ENCODE results near the gene SBF1.
A peak's percentile ranks its signal among the peaks of the same experiment; 100 is the strongest.

SBF1 gene

DNA sequence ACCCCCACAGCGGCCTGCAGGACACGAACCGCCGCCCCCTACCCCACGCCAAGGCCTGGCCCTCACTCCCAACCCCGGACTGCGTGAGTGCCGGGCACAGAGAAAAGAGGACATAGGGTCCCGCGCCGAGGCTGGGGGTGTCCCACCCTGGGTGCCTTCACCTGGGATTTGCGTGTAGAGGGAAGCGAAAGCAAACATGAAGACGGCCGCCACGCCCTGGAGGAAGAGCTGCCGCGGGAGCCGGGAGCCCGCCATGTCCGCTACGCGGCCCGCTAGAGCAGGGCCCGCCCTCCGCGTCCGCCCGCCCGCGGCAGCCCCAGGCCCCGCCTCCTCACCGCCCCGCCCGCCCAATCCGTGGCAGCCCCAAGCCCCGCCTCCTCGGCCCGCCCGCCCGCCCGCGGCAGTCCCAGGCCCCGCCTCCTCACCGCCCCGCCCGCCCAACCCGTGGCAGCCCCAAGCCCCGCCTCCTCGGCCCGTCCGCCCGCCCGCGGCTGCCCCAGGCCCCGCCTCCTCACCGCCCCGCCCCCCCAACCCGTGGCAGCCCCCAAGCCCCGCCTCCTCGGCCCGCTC, 32.7 kb upstream of the SBF1 start, which contains the start of gene LMF2:
Gene LMF2 (minus strand): TSS at position 282 of the 570 bp plus-strand sequence. CDS start 27 bp downstream, at position 255.
- peak; percentile 88 to 94 for DNase-seq (ENCODE audit: low read depth in 2 of 2)

DNA sequence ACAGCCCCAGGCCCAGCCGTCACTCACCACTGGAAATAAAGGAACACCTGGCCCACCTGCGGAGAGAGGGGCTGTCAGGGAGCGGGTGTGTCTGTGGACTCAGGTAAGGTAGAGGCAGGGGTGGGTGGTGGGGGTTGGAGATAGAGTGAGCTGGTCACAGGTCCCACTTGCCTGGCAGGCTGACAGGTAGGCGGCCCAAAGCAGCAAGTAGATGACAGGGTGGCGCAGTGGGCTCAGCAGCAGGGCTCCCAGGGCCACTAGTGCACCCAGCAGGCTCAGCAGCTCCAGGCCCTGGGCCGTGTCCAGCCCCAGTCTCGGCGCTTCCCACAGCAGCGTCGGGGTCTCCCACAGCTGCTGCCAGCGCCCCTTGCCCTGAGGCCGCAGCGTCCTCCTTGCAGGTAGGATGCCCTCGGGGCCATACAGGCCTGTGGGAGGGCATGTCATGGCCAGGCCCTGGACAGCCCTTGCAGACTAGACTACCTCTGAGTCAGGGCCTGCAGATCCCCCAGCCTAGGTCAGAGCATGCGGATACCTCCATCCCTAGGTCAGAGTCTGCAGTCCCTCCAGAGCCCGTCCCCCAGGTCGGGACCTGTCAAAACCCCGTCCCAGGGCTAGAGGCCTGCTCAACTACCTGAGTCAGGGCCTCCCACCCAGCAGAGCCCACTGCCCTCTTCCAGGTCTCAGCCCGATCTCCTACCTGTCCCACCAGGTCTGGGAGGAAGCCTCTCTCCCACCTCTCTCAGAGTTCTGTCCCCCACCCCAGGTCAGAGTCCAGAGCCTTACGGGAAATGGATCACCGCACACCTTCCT, 32.0 kb upstream of the SBF1 start:
- DNase-seq (ENCODE audit: low read depth in 2 of 2), result no peak

DNA sequence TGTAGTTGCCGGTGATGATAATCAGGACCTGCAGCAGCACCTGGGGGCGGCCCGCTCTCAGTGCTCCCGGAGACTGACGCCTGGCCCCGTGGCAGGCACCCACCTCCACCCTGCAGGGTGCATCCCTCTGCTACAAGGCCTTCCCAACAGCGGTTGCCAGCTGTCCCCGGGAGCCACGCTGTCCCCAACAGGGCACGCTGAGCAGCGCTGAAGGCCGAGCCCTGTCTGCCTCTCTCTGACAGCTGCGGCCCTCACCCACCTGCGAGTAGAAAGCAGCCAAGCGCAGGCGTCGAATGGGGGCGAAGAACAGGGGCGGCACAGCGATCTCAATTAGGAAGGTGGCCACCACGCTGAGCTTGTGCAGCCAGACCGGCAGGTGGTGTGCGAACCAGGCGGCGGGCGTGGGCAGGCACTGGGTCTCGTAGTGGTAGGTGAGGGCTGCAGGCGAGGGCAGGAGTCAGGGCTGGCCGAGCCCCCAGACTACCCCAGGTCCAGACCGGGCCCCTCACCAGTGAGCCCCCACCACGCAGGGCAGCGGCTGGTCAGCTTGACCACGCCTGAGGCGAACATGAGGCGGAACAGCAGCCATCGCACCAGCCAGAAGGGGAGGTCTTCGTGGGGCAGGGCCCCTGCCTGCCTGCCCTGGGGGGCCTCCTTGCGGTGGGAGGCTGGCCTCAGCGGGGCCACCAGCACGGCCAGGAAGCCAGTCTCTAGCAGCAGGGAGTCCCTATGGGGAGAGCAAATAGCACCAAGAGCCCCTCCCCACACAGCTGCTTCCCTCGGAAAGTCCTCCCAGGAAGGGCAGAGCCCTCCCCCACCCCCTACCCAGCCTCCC, 31.2 kb upstream of the SBF1 start:
- DNase-seq (ENCODE audit: low read depth in 2 of 2), result no peak

DNA sequence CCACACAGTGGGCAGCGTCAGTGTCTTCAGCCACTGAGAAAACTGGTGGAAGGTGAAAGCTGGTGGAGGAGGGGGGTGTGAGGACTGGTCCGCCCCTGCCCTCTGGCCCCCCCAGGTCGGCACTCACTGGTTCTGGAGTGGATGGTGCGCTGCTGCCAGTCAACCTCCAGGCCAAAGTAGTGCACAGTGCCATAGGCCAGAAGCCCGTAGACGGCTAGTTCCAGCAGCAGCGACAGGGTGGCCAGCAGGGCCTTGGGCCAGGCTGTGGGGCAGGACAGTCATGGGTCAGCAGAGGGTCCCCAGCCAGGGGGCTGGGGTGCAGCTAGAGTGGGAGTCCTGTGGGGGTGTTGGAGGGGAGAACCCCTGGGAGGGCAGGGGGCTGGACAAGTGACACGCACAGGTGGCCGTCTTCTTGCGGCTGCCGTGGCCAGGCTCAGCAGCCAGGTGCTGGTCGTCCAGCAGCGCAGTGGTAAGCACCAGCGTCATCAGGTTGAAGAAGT, 30.5 kb upstream of the SBF1 start:
- DNase-seq (ENCODE audit: low read depth in 2 of 2), result no peak

DNA sequence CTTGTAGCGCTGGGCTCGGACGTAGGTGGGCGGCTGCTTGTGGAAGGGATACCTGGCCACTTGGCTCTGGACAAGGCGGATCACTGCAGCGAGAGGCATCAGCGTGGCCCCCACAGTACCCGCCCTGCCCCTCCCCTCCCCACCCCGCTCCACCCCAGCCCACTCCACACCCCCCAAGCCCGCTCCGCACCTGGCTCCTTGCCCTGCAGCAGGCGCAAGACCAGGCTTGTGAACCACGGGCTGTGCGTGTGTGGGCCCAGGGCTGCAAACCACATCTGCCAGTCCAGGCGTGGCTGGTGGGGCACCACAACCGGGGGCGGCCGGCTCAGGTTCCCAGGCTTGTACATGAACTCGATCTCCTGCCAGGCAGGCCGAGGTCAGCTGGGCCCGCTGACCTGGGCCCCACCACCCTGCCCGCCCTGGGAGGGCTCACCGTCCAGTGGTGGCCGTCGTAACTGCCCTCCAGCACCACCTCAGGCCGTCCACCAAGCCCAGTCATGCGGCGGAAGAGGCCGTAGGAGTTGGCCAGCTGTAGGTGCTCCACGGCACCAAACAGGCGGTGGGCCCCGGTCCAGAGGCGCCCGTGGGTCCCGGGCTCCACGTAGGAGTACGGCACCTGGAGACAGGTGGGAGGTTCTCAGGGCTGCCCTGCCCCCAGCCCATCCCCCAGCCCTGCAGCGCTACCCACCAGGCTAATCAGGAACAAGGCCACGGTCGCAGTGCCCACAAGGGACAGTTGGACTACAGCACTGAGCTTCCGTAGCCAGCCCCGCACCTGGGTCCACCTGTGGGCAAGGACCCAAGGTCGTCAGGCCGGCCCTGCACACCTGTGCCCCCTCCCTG, 29.8 kb upstream of the SBF1 start:
- no peak for DNase-seq (ENCODE audit: low read depth in 2 of 2)

DNA sequence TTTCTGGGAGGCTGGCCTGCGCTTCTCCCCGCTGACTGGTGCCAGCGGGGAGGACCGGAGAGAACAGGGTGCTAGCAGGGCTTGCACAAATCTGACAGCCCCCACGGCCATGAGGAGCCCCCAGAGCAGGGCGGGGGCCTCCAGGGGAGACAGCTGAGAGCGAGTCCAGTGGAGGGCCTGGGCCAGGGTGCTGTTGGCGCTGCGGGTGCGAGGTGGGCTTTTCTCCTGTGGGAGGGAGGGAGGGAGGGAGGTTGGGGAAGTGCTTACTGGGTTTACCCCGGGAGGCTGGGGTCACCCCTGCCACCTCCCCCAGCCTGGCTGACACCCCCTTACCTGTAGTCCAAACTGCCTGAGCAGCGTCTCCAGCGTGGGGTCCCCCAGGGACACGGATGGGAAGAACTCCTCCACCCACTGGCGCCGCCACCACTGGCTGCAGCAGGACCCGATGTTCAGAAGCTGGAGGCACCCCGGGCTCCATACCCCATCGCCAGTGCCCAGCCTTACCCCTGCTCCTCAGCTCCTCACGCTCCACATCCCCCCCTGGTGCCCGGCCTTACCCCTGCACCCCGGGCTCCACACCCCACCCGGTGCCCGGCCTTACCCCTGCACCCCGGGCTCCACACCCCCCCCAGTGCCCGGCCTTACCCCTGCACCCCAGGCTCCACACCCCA, 28.8 kb upstream of the SBF1 start:
- no peak for DNase-seq (ENCODE audit: low read depth in 2 of 2)

DNA sequence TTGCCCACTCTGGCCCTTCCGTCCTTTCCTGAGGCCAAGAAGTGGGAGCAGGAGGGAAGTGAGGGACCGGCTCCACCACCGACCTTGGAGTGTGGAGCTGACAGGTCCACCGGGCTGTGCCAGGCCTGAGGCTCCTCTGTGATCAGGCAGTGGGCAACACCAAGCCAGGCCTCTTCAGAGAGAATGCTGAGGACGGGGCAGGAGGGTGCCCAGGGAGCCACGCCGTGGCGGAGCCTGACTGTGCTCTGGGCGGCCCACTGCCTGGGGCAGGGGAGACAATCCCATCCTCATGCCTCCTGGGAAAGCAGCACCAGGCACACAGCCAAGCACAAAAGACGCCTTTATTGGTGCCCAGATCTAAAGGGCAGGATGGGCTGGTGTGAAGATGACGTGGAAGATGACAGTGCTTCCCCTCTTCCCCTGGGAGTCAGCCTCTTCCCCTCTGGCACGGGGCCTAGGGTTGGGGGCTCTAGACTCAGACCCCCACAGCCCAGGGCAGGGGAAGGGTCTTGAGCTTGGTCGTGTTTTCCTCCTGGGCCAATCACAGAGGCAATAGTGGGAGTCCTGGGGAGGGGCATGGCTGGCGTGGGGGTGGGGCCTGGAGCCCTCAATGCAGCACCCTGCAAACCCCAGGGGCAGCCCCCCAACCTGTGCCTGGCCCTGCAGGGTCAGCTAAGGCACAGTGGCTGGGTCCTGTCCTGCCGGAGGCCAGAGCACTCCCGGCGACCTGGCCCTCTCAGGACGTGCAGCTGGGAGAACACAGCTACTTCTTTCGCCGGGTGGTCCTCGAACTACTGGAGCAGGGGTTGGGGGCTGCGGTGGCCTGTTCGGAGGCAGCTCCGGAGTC, 28.0 kb upstream of the SBF1 start:
- no peak for DNase-seq (ENCODE audit: low read depth in 2 of 2)

DNA sequence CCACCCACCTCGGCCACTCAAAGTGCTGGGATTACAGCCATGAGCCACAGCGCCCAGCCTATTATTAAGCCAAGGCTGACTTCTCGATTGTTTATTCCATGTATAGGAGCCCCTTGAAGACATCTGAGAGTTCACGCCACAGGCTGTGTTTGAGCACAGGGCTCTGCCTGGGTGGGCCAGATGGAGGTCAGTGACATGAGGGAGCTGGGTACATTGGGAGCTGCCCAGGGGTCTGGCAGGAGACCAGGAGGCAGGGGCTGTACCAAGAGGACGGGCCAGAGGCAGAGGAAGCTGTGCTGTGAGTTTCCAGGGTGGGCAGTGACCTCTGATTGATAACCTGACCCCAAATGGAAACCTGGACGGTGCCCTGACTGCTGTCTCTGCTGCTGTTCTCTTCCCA, 27.3 kb upstream of the SBF1 start:
- no peak for DNase-seq (ENCODE audit: low read depth in 2 of 2)

DNA sequence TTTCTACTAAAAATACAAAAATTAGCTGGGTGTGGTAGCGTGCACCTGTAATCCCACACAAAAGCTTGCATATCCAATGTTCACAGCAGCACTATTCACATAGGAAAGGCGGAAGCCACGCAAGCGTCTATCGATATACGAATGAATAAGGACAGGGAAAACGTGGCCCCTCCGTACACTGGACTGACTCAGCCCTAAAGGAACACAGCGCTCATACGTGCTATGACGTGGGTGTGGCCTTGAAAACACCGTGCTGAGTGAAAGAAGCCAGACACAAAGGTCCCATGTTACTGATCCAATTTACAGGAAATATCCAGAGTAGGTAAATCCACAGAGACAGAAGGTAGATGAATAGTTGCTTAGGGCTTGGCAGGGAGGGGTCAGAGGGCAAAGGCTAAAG, 25.6 kb upstream of the SBF1 start:
- no peak for DNase-seq (ENCODE audit: low read depth in 2 of 2)

DNA sequence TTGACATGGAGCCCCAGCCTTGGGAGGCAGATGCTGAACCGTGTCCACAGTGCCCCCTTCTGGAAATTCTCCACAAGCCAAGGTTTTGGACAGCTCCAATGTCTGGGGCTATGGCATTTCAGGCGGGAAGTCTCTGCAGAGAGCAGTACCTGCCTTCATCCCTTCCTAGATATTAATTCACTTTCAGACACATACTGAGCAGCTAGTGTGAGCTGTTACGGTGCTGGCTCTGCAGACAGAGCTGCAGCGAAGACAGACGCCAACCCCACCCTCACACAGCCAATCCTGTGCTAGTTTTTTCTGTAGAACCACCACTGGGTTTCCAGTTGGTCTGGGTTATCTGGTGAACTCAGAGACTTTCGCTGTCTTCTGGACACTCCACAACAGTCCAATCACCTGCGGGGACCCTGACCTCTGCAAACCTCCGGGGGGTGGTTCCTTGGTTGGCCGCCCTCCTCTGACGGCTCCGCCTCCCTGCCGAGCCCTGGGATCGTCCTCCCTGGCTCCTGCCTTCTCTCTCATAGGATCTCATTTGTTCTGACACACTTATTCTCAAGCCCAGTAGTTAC, 23.6 kb upstream of the SBF1 start:
- peak; percentile 44 to 72 for DNase-seq (ENCODE audit: low read depth in 2 of 2)

DNA sequence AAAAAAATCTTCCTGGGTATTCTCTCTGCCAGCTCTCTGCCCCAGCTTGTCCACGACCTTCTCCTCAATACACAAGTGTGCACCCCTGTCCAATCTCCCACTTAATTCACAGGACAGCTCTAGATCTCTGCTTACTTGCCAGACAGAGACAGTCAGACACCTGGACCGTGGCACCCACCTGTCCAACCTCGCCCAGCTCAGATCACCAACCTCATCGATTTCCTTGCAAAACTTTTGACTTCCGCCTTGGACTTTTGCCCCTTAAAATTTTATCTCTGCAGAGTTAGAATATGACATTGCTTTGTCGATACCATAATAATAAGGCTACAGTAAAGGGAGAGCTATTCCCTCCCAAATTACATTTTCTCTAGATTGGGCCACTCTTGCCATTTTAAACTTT, 22.3 kb upstream of the SBF1 start:
- DNase-seq (ENCODE audit: low read depth in 2 of 2), result no peak

DNA sequence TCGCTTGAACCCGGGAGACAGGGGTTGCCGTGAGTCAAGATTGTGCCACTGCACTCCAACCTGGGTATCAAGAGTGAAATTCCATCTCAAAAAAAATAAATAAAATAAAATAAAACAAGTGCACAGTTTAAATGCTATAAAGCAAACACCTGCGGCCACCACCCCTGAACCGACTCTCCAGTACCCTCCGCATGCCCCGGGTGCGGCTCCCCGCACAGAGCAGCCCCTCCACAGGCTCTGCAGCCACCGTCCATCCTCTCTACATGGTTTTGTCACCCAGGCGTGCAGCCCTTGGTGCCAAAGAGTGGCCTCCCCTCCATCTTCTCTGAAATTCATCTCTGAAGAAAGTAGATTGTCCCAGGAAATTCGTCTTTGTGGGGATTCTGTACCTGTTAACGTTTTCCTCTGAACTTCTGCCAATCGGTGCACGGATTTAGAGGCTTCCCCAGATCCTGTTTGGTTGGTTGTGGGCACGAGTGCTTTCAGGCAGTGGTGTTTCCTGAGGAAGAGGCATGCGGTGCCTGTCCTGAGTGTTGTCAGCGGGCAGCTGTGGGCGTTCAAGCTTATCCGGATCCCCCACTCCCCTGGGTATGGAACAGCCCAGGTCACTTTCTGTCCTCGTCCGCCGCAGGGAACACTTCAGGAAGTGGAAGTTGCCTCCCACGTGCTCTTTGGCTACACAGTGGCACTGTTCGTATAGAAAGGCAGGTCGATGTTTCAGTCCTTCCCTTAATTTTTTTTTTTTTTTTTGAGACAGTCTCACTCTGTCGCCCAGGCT, 15.9 kb upstream of the SBF1 start:
- DNase-seq (ENCODE audit: low read depth in 2 of 2), result no peak

DNA sequence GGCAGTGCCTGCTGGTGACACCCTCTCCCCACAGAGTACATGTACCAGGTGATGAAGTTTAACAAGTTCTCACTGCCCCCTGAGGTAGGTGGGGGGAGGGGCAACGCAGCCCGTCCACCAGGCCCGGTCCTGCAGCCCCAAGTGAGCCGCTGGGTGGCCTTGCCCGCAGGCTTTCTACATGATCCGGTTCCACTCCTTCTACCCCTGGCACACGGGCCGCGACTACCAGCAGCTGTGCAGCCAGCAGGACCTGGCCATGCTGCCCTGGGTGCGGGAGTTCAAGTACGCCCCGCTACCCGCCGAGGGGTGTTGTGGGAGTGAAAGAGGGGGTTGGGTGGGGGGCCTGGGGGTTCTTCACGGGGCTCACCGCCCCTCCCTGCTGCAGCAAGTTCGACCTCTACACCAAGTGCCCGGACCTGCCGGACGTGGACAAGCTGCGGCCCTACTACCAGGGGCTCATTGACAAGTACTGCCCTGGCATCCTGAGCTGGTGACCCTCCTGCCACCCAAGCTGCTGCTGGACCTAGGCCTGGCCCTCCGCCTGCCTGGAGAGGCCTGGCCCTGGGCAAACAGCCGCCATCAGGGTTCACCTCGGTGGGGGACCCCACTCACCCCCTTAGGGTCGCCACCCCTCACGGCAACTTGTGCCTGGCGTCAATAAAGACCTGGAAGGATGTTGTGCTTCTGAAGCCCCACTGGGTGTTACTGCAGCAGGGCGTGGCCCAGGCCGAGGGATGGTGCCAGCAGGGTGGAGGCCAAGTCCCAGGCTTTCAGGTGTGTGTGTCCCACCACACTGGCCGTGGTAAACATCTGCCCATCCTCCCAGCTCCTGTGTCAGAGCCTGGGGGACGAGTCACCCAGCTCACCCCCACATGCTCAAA, 14.8 kb upstream of the SBF1 start:
- no peak for DNase-seq (ENCODE audit: low read depth in 2 of 2)

DNA sequence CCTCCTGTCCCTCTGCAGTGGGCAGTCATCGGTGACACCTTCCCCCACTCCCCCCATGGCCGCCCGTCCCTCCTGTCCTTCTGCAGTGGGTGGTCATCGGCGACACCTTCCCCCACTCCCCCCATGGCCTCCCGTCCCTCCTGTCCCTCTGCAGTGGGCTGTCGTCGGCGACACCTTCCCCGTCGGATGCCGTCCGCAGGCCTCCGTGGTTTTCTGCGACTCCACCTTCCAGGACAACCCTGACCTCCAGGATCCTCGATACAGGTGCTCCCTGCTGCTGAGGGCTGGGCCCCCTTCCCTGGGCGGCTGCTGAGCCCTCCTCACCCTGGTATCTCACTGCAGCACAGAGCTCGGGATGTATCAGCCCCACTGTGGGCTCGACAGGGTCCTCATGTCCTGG, 14.1 kb upstream of the SBF1 start:
- no peak for DNase-seq (ENCODE audit: low read depth in 2 of 2)

DNA sequence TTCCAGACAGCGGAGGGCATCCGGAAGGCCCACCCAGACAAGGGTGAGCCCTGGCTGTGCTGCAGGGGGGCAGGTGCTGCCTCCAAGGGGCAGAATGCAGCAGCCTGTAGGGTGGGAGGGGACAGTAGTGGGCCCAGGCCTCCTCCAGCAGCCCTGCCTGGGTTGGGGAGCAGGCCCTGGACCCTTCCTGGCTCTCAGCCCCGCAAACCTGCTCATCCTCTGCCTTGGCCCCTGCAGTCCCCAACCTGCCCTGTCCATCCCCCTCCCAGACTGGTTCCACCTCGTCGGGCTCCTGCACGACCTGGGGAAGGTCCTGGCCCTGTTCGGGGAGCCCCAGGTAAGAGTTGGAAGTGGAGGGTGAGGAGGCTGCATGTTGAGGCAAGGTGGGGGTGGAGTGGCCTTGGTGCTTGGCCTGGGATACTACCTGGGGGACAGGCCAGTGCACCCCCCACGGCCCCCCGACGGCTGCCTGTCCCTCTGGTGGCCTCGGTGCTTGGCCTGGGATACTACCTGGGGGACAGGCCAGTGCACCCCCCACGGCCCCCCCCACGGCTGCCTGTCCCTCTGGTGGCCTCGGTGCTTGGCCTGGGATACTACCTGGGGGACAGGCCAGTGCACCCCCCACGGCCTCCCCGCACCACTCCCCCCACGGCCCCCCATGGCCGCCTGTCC, 13.3 kb upstream of the SBF1 start:
- DNase-seq (ENCODE audit: low read depth in 2 of 2), result no peak

DNA sequence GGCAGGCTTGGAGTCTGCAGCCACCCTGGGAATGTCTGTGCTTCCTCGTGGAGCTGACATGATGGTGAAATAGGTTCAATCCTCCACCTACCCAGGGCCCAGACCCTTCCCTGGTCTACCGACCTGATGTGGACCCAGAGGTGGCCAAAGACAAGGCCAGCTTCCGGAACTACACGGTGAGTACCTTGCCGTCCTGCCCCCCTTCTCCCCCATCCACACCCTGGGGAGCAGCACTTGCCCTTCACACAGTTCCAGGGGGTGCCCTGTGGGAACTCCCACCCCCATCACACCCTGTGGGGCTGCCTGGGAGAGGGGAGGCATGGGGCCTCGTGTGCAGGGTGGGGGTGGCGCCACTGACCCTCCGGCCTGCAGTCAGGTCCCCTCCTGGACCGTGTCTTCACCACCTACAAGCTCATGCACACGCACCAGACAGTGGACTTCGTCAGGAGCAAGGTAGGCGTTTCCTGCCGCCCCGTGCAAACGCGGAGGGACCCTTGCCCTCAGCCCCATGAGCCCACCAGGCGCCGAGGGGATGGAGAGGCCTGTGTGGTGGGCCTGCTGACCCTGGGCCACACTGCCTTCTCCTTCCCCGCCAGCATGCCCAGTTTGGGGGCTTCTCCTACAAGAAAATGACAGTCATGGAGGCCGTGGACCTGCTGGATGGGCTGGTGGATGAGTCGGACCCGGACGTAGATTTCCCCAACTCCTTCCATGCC, 12.6 kb upstream of the SBF1 start:
- DNase-seq (ENCODE audit: low read depth in 2 of 2), result no peak
